T follicular helper cell (primary cell): Measurements from ENCODE around the gene HMGCL.
A peak's percentile ranks its signal among the peaks of the same experiment; 100 is the strongest.
"Not testable (repeated sequence)": the region's sequence is repeated elsewhere in the genome, so short reads cannot be mapped to it uniquely, and the experiment has no call there.

ENCODE experiments used
- DNase-seq: peaks from one replicate; pipeline ENCODE4 v3.0.0-alpha.2; 2020; ENCODE audit warnings: low read depth
- total RNA-seq, 2 experiments: gene quantifications; one replicate each; lab custom pipeline; 2026; lab: John Stamatoyannopoulos, UW

HMGCL gene
- total RNA-seq: 11.2 to 23.6 reads per million in 2 experiments

GRCh38 chr1:23825076-23825761 lies at the start of gene HMGCL:
Gene HMGCL, minus strand, starts transcription at chr1:23825429. Its CDS starts 14 bp downstream, at chr1:23825415.
- peak; percentile 83 for DNase-seq

DNA sequence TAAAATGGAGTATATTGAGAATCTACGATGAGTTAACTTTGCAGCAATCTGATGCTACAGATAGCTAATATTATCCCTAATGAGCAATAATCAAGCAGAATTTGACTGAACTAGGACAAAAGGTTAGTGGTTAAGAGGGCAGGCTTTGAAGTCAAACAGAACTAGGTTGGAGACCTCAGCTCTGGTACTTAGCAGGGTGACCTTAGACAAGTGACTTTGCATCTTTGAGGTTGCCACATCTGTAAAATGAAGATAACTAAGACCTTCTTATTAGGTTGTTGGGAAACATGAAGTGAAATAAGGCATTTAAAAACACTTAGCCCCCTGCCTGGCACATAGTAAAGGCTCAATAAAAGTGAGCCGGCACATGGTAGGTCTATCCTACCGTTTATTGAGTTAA lies 47.2 kb upstream of the HMGCL start:
- DNase-seq: no peak

GRCh38 chr1:23869051-23869450 lies 43.8 kb upstream of the HMGCL start:
- no peak for DNase-seq

GRCh38 chr1:23868557-23869016 lies 43.4 kb upstream of the HMGCL start:
- DNase-seq: no peak

DNA sequence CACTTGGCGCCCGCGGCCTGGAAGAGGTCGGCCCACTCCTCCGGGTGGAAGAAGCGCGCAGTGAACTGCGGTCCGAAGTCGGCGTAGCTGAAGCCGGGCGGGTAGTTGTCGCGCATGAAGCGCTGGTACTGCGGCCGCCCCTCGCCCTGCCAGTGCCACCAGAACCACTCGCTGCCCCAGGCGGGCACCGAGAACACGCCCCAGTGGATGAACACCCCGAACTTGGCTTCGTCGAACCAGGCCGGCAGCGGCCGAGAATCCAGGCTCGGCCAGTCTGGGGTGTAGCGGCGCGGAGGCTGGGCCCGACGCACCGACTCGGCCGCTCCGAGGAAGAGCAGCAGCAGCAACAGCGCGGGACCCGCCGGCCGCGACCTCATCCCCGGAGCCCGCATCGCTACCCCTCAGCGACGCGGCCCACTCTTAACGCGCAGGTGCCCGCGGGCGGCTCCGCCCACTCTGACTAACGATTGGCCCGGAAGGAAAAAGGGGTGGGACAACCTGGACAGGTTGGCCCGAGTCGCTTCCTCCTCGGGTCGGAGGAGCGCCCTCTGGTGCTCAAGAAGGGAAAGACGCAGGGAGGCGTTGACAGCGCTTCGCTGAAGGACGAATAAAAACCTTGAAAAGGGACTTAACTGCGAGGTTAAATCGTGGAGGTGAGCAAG lies 42.8 kb upstream of the HMGCL start, which contains the start of gene FUCA1:
Gene FUCA1 (minus strand): TSS at position 396 of the 662 bp plus-strand sequence. CDS start 4 bp downstream, at position 392.
- peak; percentile 93 for DNase-seq

DNA sequence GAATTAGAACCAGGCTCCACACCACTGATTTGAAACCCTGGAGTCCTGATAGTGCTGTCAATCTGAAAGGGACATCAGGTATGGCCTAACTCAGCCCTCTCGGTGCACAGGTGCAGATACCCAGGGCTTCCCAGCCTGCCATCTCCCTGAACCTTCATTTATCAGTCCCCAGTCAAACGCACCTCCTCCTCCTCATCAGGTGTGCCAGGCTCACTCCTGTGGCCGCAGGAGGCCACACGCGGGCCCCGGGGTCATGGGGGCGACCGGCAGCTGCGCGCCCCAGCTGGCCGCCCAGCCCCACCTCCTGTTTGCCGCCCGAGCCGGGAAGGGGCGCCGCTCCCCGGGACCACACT lies 42.3 kb upstream of the HMGCL start:
- DNase-seq: no peak

DNA sequence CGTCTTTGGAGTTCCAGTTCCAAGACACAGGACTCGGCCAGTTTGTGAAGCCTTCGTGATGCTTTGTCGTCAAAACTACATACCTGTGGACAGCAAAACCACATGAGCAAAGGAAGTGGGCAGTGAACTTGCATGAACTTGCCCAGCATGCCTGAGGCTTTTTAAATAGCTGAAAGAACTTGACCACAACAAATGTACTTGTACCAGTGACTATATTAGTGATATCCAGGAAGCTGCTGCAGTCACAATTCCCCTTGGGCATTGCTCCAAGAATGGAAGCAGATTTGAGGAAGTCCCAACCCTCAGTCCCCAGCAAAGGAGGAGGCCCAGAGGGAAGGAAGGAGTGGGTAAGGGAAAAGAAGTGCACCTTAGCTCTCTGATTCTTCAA lies 40.3 kb upstream of the HMGCL start:
- no peak for DNase-seq

DNA sequence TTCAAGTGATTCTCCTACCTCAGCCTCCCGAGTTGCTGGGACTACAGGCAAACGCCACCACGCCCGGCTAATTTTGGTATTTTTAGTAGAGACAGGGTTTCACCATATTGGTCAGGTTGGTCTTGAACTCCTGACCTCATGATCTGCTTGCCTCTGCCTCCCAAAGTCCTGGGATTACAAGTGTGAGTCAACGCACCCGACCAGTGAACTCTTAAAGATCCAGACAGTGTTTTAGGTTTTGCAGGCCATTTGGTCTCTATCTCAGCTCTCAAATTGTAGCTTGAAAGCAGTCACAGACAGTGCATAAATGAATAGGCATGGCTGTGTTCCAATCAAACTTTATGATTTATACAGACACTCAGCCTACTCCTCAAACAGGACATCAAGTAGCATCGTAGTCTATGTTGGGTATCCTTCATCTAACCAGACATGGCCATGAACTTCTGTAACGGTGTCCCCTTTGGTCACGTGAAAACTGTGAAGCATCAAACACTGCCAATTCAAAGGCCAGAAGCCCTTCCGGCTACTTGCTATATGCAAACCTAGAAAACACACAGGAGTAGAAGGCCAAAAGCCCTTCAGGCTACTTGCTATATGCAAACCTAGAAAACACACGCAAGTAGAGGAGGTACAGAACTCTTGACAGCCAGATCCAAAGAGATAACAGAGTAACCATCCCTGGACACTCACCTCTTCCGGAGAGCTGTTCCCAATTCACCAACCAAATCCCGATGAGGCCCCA lies 39.7 kb upstream of the HMGCL start:
- DNase-seq: no peak

DNA sequence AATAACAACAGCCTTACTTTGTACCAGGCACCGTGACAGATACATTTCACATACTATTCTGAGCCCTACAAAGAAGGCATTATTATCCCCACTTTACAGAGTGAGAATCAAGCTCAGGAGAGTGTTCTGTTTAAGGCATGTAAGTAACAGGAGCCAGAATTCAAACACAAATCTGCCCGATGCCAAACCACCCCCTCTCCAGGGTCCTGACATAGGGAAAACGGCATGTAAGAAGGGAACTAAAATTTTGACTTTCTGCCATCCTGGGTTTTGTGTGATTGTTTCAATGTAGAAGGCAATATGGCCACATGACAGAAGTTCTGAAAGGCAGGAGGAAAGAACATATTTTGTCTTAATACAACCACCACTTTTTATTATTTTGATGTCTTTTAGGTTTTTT lies 37.4 kb upstream of the HMGCL start:
- no peak for DNase-seq

DNA sequence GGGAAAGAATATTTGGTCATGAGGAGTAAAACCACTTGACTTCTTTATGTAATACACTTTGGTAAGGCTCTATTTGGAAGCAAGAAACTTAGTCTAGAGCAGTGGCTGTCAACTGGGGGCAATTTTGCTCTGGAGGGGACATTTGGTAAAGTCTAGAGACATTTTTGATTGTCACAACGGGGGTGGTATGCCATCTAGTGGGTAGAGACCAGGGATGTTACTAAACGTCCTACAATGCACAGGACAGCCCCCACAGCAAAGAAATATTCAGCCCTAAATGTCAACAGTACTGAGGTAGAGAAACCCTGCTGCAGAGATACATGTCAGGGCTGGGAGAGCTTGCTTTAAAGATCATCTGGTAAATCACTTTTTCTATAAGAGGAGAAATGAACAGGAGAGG lies 29.3 kb upstream of the HMGCL start:
- DNase-seq: no peak

- not testable (repeated sequence) for DNase-seq
Measured at GRCh38 chr1:23853124-23853523, 27.9 kb upstream of the HMGCL start.

GRCh38 chr1:23851406-23851805 lies 26.2 kb upstream of the HMGCL start:
- not testable (repeated sequence) for DNase-seq

- no peak for DNase-seq
Measured at GRCh38 chr1:23848673-23849616, 23.7 kb upstream of the HMGCL start.

GRCh38 chr1:23847482-23848095 lies 22.4 kb upstream of the HMGCL start:
- not testable (repeated sequence) for DNase-seq

GRCh38 chr1:23845163-23845562 lies 19.9 kb upstream of the HMGCL start:
- DNase-seq: no peak

GRCh38 chr1:23843644-23844043 lies 18.4 kb upstream of the HMGCL start:
- no peak for DNase-seq

DNA sequence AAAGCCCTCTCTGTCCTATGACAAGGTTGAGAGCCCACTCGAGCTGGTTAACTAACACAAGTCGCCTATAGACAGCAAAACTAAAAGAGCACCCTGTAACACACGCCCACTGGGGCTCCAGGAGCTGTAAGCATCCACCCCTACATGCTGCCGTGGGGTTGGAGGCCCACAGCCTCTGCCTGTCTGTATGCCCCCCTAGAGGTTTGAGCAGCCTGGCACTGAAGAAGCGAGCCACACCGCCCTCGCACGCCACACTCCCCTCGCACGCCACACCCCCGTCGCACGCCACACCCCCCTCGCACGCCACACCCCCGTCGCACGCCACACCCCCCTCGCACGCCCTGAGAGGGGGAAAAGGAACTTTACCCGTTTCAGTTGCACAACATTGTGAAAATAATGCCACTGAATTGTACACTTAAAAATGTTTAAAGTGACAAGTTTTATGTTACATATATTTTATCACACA lies 13.2 kb upstream of the HMGCL start:
- DNase-seq: peak; percentile 63

GRCh38 chr1:23837908-23838307 lies 12.7 kb upstream of the HMGCL start:
- DNase-seq: no peak

DNA sequence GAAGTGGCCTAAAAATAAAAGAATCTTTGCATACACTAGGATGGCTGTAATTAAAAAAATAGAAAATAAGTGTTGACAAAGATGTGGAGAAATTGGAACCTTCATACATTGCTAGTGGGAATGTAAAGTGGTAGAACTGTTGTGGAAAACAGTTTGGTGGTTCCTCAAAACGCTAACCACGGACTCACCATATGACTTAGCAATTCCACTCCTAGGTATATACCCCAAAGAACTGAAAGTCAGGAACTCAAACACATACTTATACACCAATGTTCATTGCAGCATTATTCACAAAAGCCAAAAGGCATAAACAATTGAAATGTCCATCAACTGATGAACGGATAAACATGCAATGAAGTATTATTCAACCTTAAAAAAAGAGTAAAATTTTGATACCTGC lies 10.8 kb upstream of the HMGCL start:
- no peak for DNase-seq

DNA sequence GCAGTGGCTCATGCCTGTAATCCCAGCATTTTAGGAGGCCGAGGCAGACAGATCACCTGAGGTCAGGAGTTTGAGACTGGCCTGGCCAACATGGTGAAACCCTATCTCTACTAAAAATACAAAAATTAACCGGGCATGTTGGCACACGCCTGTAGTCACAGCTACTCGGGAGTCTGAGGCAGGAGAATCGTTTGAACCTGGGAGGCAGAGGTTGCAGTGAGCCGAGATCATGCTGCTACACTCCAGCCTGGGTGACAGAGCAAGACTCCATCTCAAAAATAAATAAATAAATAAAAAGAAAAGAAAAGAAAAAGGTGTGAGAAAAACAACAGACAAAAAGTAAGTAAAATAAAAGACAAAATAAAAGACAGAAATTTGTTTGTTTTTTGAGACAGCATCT lies 8.9 kb upstream of the HMGCL start:
- not testable (repeated sequence) for DNase-seq

DNA sequence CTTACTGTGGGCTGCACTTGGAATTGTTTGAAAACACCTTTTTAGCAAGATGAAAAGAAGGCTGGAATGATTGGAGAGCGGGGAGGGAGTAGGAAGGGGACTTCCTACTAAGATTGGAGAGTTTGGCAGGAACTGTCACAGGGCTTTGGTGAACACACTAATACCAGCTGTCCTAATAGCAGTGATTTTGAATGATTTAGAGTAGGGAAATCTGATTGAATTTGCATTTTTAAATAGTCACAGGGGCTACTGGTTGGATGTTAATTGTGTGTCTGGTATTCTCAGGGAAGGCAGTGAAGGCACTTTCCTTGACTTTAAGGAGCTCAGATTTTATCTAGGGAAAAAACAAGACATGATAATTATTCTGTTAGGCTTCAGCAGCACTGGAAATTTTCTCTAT lies 2.5 kb upstream of the HMGCL start:
- DNase-seq: no peak
